HG02884 (cell line): Measurements from ENCODE around the gene ANO2.

Source experiments
- ATAC-seq: cut with Tn5 transposase; IDR thresholded peaks from one replicate; pipeline ENCODE4 v1.9.1; 2021; ENCODE audit warnings: mild to moderate bottlenecking, moderate library complexity; ENCODE audit not compliant: unreplicated experiment

ANO2 gene

DNA sequence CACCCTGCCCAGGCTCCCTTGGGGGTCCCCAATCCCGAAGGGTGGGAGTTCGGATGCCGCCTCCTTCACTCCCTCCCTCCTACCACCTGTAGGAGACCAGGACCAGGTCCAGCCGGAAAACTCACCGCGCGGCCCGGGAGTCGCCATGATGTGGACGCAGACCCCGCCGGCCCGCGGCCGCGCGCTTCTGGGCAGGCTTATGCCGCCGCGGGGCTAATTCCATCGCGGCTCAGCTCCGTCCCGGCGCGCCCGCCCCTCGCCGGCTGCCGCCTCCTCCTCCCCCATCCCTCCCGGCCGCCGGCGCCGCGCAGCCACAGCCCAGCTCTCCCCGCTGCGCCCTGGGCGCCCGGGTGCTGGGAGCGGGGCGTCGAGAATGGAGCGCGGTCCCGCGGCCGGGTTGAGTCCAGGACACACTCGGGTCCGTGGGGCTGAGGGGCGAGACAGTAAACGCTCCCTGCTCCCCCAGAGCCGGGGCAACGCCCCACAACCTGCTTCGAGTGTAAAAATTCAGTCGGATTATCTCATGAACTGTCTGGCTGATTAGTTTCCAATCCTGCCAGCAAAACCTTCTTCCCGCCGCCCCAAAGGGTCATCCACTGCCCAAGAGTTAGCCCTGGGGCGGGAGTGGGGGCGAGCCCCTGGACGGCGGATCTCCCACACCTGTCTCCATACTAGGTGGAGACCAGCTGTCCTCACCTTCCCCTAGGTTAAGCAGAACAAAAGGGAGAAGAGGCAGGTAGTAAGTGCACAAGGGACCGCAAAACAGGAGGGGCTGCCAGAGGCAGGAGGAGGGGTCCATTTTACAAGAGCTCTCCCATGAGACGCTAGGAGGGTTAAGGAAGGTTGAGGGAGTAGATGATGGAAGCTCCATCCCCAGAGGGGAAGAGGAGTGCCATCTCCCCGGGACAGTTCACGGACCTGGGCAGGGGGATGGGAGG lies at the start of gene ANO2:
Gene ANO2, minus strand, starts transcription at position 189 of the 938 bp plus-strand sequence. Its CDS starts 42 bp downstream, at position 147.
- ATAC-seq, result no peak

- ATAC-seq, result no peak
These were observed 44.6 kb upstream of the ANO2 start for GRCh38 chr12:5989621-5990020.

DNA sequence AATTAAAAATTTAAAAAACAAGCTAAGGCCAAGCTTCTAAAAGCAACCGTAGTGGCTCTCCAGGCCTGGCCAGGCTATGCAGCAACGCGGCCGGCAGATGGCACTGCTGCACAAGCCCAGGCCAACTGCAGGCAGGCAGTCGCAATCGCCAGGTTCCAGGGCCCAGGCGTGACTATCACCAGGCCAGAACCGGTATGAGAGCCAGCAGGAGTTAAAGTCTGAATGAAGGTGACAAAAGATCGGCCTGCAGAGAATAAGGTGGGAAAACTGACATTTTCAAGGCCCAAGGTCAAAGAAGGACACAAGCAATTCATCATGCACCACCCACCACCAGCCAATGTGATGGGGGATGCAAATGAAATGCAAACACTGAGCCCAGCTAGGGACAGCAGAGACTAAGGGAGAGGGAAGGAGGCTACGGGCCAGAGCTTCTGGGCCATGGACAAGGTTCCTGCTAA lies 43.6 kb upstream of the ANO2 start:
- no peak for ATAC-seq

DNA sequence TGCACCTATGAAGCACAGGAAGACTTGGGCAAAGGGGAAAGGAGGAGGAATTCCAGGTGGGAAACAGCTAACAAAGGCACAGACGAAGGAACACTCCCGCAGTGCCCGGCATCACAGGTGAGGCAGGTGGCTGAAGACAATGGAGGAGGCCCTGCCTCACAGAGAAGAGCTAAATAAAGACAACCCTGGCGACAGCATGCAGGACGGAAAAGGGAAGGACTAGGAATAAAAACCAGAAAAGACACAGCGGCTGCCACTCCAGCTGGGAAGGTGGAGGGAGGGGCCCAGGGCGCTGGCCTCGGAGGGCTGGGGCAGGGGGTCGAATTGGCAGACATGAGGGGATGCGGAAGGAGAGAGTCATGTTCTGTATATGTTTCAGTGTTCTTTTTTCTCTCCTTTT lies 43.0 kb upstream of the ANO2 start:
- no peak for ATAC-seq

- ATAC-seq, result no peak
These were observed 42.5 kb upstream of the ANO2 start for GRCh38 chr12:5987573-5987972.

GRCh38 chr12:5985471-5985870 lies 40.4 kb upstream of the ANO2 start:
- no peak for ATAC-seq

DNA sequence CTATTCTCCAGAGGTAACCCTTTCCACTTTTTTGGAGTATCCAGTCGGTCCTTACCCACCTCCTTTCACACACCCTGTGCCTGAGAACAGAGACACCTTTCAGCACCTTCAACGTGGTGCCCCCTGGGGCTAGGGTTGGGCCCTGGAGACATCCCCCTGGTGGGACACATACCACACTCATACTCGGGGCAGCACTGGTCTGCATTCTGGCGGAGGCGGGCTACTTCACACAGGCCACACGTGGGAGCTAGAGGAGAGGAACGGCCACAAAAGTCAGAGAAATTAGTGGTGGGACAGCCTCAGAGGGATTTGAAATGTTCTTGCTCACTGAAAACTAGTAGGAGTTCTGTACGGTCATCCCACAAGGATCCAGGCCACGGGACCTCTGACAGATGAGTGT lies 39.8 kb upstream of the ANO2 start:
- ATAC-seq, result no peak

- ATAC-seq, result no peak
These were observed 37.0 kb upstream of the ANO2 start for GRCh38 chr12:5982106-5982505.

- no peak for ATAC-seq
These were observed 32.5 kb upstream of the ANO2 start for GRCh38 chr12:5977556-5977955.

DNA sequence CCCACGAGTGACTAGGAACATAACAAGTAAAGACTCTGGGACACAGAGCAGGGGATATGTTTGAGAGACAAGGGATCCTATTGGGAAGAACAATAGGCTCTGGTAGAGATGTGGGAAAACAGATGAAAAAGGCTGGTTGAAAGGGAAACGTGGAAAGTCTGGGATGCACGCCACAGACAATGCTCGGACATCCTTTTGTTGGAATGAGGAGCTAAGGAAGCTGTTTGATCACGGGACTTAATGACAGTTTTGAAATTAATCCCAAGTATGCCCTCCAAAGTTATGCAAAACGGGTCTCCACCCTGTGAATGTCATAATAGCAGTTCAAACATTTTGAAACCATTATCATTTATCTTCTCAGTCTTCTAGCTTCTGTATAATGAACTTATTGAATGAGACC lies 31.7 kb upstream of the ANO2 start:
- no peak for ATAC-seq

GRCh38 chr12:5976196-5976595 lies 31.1 kb upstream of the ANO2 start:
- no peak for ATAC-seq

DNA sequence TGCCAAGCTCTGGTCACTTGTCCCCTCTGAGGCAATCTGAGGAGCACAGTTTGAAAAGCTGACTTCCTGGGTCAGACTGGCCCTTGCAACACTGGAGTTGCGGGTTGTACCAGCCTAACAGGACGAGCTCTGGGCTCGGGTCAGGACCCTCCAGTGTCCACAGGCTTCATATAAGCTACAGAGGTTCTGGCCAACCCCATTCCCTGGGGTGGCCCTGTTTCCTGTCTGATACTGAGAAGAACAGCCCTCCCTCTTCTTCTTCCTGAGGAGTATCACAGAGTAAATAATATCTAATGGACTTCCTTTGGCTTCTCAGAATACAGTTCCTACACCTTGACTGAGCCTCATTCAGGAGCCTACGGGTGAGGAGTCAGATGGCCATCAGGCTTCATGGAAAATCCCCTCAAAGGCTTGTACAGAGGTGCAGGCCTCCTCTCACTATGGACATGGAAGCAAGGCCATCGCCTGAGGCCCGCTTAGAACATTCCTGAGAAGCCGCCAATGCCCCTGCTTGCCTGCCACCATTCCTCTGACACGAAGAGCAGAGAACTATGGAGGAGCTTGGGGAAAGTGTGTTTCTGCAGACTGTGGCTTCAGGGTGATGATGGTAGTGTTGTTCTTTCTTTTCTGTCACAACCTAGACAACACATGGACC lies 28.5 kb upstream of the ANO2 start:
- no peak for ATAC-seq

- ATAC-seq, result no peak
These were observed 27.3 kb upstream of the ANO2 start for GRCh38 chr12:5972387-5972786.

GRCh38 chr12:5971194-5971850 lies 26.3 kb upstream of the ANO2 start:
- ATAC-seq, result no peak

DNA sequence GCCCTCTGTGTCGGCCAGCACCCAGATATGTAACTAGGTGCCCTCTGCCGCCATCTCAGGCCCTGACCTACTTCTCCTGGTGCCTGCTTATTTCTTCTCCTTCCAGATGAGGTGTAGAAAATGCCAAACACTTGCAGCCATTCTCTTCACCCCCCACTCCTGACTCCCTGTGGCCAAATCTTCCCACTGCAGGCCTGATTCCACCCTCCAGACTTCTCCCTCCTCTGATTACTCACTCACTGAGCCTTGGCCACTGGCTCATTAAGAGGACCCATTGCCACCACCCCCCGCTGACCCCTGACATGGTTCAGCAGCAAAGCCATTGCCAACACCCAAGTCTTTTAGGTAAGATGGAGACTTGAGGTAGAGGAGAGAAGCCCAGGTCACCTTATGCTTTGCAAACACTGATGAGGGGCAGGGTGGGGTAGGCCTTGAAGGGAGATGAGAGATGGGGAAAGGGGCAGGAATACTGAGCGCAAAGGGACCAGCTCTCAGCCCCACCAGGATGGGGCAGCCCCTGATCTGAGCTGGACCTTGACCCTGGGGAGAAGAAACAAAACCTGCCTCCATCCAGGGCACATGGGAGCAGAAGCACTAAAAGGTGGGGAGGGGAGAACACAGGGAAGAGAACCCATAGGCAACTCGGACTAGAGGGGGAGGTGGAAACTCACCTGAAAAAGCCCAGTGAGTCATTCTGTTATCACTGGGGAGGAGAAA lies 25.1 kb upstream of the ANO2 start:
- no peak for ATAC-seq

- ATAC-seq, result no peak
These were observed 24.3 kb upstream of the ANO2 start for GRCh38 chr12:5969156-5969973.

GRCh38 chr12:5967645-5968415 lies 22.8 kb upstream of the ANO2 start:
- no peak for ATAC-seq

GRCh38 chr12:5966486-5967095 lies 21.5 kb upstream of the ANO2 start:
- no peak for ATAC-seq

DNA sequence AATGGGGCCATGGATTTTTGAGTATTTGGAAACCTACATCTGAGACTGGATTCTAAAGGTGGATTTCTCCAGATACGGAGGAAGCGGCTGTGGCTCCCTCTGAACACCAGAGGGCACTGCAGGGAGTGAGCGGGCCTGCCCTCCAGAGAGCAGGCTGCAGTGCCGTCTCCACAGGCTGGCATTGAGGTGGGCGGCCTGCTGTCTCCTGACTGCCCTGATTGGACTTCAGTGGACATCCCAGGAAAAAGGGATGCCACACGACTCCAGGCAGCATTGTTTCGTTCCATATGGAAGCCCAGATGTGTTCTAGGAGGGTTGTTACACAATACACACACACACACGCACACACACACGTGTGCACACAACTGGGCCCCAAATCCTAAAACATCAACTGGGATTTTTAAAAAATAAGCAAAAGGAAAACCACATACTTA lies 20.9 kb upstream of the ANO2 start:
- no peak for ATAC-seq
